Loucy (cell line): ENCODE results near the gene GJB6.

Experiments
- CTCF ChIP-seq: fragments of 200-600 bp; sonication (generic); conservative IDR thresholded peaks from 2 replicates; pipeline ENCODE4 v1.5.1; 2014; ENCODE audit warnings: mild to moderate bottlenecking, antibody characterized with exemption, low read length
- EZH2phosphoT487 ChIP-seq: fragments of 200-600 bp; IDR thresholded peaks from 2 replicates; pipeline ENCODE4 v1.6.1; 2018; ENCODE audit warnings: antibody characterized with exemption, mild to moderate bottlenecking, moderate library complexity, borderline replicate concordance

DNA sequence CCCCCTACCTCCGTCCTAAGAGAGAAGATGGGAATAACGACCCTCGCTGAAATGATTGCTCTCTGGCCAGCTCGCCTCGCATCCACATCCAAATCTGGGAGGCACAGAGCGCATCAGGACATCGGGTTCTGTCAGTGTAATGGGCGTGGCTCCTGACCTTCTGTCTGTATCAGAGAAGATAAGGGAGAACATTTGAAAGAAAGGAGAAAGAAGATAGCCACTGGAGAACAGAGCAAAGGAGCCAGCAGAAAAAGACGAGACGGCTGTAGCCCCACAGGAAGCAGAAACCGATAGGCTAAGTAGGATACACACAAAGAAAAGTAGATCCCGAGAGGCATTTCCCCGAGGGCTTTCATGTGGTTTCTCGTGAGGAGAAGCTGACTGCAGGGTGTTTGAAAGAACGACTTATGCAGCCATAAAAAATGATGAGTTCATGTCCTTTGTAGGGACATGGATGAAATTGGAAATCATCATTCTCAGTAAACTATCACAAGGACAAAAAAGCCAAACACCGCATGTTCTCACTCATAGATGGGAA, 25.4 kb downstream of the GJB6 start:
- TF ChIP-seq CTCF (no peak), EZH2phosphoT487 (no peak)
